HG02571 (cell line): ENCODE measurements around the gene CNTN2.

Experiments
- ATAC-seq: cut with Tn5 transposase; IDR thresholded peaks from one replicate; pipeline ENCODE4 v1.9.1; 2021; ENCODE audit warnings: mild to moderate bottlenecking, moderate library complexity; ENCODE audit not compliant: unreplicated experiment

CNTN2 gene

DNA sequence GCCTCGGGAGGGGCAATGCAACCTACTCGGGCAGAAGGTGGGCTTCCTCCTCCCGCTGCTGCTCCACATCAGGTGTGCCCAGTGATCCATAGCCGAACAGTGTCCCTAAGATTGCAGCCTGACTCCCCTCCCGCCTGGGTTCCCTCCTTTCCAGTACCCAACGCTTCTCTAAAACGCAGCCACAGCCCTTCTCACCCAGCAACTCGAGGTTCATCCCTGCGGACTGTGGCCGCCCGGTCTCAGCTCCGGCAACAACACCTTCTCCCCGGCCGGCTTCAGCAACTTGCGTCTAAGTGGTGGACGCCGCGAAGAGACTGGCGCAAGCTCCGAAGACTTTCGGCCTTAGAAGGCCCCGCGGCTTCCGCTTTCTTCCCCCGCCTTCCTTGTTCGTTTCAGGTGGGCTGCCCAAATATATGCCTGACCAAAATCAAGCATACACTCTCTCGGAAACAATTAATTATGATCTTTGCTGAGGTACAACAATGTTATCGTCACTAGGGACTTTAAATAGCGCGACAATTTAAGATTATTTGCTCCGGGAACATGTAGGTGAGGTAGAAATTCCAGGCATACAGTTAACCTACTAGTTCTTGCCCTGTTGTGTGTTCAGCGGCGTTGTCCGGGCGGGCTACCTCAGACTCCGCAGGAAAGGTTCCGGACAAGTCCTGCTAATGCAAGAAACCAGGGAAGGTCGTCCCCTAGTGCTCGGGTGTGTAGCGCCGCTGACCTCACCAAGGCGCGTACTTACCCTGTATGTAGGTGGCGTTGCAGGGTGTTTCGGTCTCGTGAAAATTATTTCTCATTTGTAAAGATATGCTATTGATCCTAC, 78.9 kb downstream of the CNTN2 start, which contains the start of gene RBBP5:
TSS of gene RBBP5 (minus strand) at position 319 of the 829 bp plus-strand sequence. CDS start at position 214, 105 bp downstream.
- peak; percentile 92 for ATAC-seq

DNA sequence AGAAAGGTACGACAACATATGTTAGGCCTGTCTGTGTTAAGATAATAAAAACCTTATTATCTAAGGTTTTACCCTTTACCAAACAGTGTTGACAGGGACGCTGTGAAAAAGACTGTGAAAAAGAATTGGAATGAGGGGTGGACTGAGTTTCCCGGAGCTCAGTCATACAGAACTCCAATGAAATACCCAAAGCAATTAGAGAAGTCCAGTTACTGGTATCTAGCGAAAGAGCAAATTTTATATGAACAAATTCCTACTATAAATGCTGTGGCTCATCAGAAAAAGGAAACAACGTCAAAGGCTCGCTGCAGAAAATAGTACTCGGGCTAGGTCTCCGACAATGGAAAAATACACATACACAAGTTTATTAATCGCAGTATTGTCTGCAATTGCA, 79.5 kb downstream of the CNTN2 start:
- ATAC-seq, result no peak

DNA sequence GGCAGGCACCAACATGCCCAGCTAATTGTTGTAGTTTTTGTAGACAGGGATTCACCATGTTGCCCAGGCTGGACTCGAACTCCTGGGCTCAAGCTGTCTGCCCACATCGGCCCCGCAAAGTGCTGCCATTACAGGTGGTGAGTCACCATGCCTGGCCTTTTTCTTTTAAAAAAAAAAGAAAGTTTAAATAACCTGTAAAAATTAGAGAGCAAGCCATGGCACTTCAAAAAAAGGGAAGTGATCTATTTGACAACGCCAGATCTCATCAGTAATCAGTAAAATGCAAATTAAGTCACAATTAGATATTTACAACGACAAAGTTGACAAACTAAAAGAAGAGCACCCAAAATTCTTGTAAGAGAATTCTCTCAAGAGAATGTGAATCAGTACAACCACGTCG, 81.7 kb downstream of the CNTN2 start:
- no peak for ATAC-seq

DNA sequence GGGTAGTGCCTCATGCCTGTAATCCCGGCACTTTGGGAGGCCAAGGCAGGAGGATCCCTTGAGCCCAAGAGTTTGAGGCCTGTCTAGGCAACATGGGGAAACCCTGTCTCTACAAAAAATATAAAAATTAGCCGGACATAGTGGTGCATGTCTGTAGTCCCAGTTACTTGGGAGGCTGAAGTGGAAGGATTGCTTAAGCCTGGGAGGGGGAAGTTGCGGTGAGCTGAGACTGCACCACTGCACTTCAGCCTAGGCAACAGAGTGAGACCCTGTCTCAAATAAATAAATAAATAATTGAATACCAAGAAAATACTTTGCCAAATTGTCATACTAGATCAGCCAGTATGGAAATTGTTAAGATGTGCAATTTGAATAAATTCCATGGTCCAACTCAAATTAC, 84.6 kb downstream of the CNTN2 start:
- no peak for ATAC-seq
